ENCODE measurements around the gene NDUFAF7. TPM values are rescaled to one million over a fixed set of nuclear protein-coding genes. Genes with fewer than 3 reads are reported as not detected.
"Not testable (repeated sequence)": the region's sequence is repeated elsewhere in the genome, so short reads cannot be mapped to it uniquely, and the experiment has no call there.

NDUFAF7 gene
- total RNA-seq, 1 experiment from 2014 or later: 21.9 TPM

GRCh38 chr2:37201766-37202165, 29.7 kb upstream of the NDUFAF7 start:
- intact Hi-C loops (cut with micrococcal nuclease; ENCODE audit: unreplicated experiment): no loop called here
- Histone ChIP-seq H3K9me3 (ENCODE audit: insufficient read depth, low read depth) (peaks cover 21% of the 10 kb centered on the region), H3K4me2 (no peak overlapping the region), H3K9me2 (ENCODE audit: insufficient read depth) (no peaks in the 10 kb centered on the region), H3F3A (ENCODE audit: insufficient read depth, low read depth) (peaks cover 33% of the 10 kb centered on the region; the same call in 1 of the 2 replicates), H2AFZ (no peak overlapping the region), H3K36me3 (ENCODE audit: low read depth) (peaks cover 57% of the 10 kb centered on the region), H3K4me1 (replicated peaks; ENCODE audit: insufficient read depth) (peaks cover 16% of the 10 kb centered on the region), H3K4me3 (no peak overlapping the region), H3K79me2 (ENCODE audit: low read depth) (peaks cover 40% of the 10 kb centered on the region), H4K20me1 (ENCODE audit: insufficient read depth) (0 out of 2 replicates have a peak, but pooled peaks cover 4% of the 10 kb centered on the region), H3K27ac (no peak overlapping the region), H3K27me3 (ENCODE audit: insufficient read depth, low read depth) (no peaks in the 10 kb centered on the region)
- no peak for DNase-seq
- no peak for TF ChIP-seq EZH2 (IDR thresholded peaks at IDR 0.05; ENCODE audit: low read depth)
- TF ChIP-seq CTCF (conservative IDR thresholded peaks at IDR 0.05): no peak
- ChIA-PET POLR2A (ENCODE audit: unreplicated experiment) (no interaction called here), CTCF (no interaction called here)
- BruUV-seq (replicated peaks): no TSS peak

DNA sequence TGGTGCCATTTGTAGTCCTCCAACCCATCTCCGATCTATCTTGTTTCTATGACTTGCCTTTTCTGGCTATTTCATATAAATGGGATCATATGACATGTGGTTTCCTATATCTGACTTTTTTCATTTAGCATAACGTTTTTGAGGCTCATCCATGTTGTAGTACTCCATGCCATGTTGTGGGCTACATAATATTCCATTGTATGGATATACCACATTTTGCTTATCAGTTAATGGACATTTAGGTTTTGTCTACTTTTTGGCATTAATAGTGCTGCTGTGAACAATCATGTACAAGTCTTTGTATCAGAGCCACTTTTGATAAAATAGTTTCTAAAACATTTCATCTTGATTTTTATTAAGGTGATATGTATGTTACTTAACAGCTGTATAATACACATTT, 27.8 kb upstream of the NDUFAF7 start:
- peaks cover 38% of the 10 kb centered on the region for H3K79me2 ChIP-seq (ENCODE audit: low read depth)
- peaks cover 33% of the 10 kb centered on the region; the same call in 1 of the 2 replicates for H3F3A ChIP-seq (ENCODE audit: insufficient read depth, low read depth)
- H3K4me1 ChIP-seq (replicated peaks; ENCODE audit: insufficient read depth): no peaks in the 10 kb centered on the region
- H3K36me3 ChIP-seq (ENCODE audit: low read depth): peaks cover 75% of the 10 kb centered on the region
- no peaks in the 10 kb centered on the region for H3K27me3 ChIP-seq (ENCODE audit: insufficient read depth, low read depth)
- no peak overlapping the region for H3K27ac ChIP-seq
- BruUV-seq (replicated peaks): no TSS peak
- no peak for DNase-seq
- no peak overlapping the region for H3K4me2 ChIP-seq
- peaks cover 39% of the 10 kb centered on the region for H3K9me3 ChIP-seq (ENCODE audit: insufficient read depth, low read depth)
- 0 out of 2 replicates have a peak, but pooled peaks cover 4% of the 10 kb centered on the region for H4K20me1 ChIP-seq (ENCODE audit: insufficient read depth)
- CTCF ChIA-PET: no interaction called here
- POLR2A ChIA-PET (ENCODE audit: unreplicated experiment): no interaction called here
- TF ChIP-seq CTCF (conservative IDR thresholded peaks at IDR 0.05): no peak
- no peak for TF ChIP-seq EZH2 (IDR thresholded peaks at IDR 0.05; ENCODE audit: low read depth)
- intact Hi-C loops (cut with micrococcal nuclease; ENCODE audit: unreplicated experiment): no loop called here
- no peaks in the 10 kb centered on the region for H3K9me2 ChIP-seq (ENCODE audit: insufficient read depth)
- no peak overlapping the region for H2AFZ ChIP-seq
- H3K4me3 ChIP-seq: no peak overlapping the region

- H2AFZ ChIP-seq; intact Hi-C loops (cut with micrococcal nuclease; ENCODE audit: unreplicated experiment); H3K27ac ChIP-seq; H3K4me1 ChIP-seq (replicated peaks; ENCODE audit: insufficient read depth); POLR2A ChIA-PET (ENCODE audit: unreplicated experiment); H3K4me3 ChIP-seq; CTCF ChIA-PET; H3K9me2 ChIP-seq (ENCODE audit: insufficient read depth); H3K4me2 ChIP-seq; BruUV-seq (replicated peaks); DNase-seq; H4K20me1 ChIP-seq (ENCODE audit: insufficient read depth); H3K27me3 ChIP-seq (ENCODE audit: insufficient read depth, low read depth): not testable (repeated sequence)
- Histone ChIP-seq H3K79me2 (ENCODE audit: low read depth) (peaks cover 37% of the 10 kb centered on the region), H3K9me3 (ENCODE audit: insufficient read depth, low read depth) (peaks cover 52% of the 10 kb centered on the region), H3F3A (ENCODE audit: insufficient read depth, low read depth) (peaks cover 28% of the 10 kb centered on the region; the same call in 1 of the 2 replicates), H3K36me3 (ENCODE audit: low read depth) (peaks cover 89% of the 10 kb centered on the region)
Measured at GRCh38 chr2:37205071-37205661, 26.3 kb upstream of the NDUFAF7 start.

All from PC-9 (cell line).